Brain microvascular endothelial cell (primary cell): Measurements from ENCODE around the gene SLC29A3.

Experiments used
- DNase-seq: peaks from one replicate; pipeline ENCODE4 v3.0.0-alpha.2; 2020
- H3K27ac ChIP-seq: fragments of 250-450 bp; sonication (Bioruptor Pico); 2 replicates; pipeline ENCODE4 v1.5.1; 2020; ENCODE audit warnings: mild to moderate bottlenecking, moderate library complexity
- H3K27me3 ChIP-seq: fragments of 250-450 bp; sonication (Bioruptor Pico); replicated peaks from 2 replicates; pipeline ENCODE4 v1.5.1; 2020; ENCODE audit warnings: mild to moderate bottlenecking
- H3K36me3 ChIP-seq: fragments of 250-450 bp; sonication (Bioruptor Pico); replicated peaks from 2 replicates; pipeline ENCODE4 v1.5.1; 2020; ENCODE audit warnings: mild to moderate bottlenecking
- H3K4me3 ChIP-seq: 2 replicates; pipeline ENCODE4 v1.5.1; 2011; ENCODE audit warnings: low read depth, mild to moderate bottlenecking, control low read depth, low read length, moderate library complexity
- CTCF ChIP-seq: IDR thresholded peaks from 2 replicates; pipeline ENCODE4 v1.5.1; 2011; ENCODE audit warnings: low read depth, mild to moderate bottlenecking, moderate library complexity, low read length, control low read depth, inconsistent platforms; ENCODE audit errors: missing control alignments
- in situ Hi-C: cut with HindIII; loops from 2 replicates; pipeline ENCODE4 v1.10.0; 2017; ENCODE audit warnings: low sequenced_read_pairs, low pct_ligation_motif_present

The SLC29A3 gene

GRCh38 chr10:71378336-71379117 is 59.5 kb downstream of the SLC29A3 start:
- H3K27me3 ChIP-seq = no peaks in the 10 kb centered on the region
- in situ Hi-C loops = no loop called here
- DNase-seq = no peak
- no peak for TF ChIP-seq CTCF
- no peak overlapping the region for H3K27ac ChIP-seq
- no peaks in the 10 kb centered on the region for H3K36me3 ChIP-seq
- no peak overlapping the region for H3K4me3 ChIP-seq

- in situ Hi-C loops = no loop called here
- H3K36me3 ChIP-seq = no peaks in the 10 kb centered on the region
- no peak overlapping the region for H3K27ac ChIP-seq
- no peak overlapping the region for H3K4me3 ChIP-seq
- no peak for DNase-seq
- H3K27me3 ChIP-seq = no peaks in the 10 kb centered on the region
- TF ChIP-seq CTCF = no peak
Measured at GRCh38 chr10:71379118-71379766, 60.2 kb downstream of the SLC29A3 start.

GRCh38 chr10:71380841-71381240 is 61.8 kb downstream of the SLC29A3 start:
- no peak for DNase-seq
- Histone ChIP-seq H3K36me3 (no peaks in the 10 kb centered on the region), H3K27me3 (no peaks in the 10 kb centered on the region), H3K4me3 (no peak overlapping the region), H3K27ac (no peak overlapping the region)
- no peak for TF ChIP-seq CTCF
- in situ Hi-C loops = no loop called here

- in situ Hi-C loops = no loop called here
- Histone ChIP-seq H3K36me3 (no peaks in the 10 kb centered on the region), H3K27ac (no peak overlapping the region), H3K4me3 (no peak overlapping the region), H3K27me3 (no peaks in the 10 kb centered on the region)
- TF ChIP-seq CTCF = no peak
- no peak for DNase-seq
Measured at GRCh38 chr10:71381611-71382010, 62.6 kb downstream of the SLC29A3 start.

- no peak for TF ChIP-seq CTCF
- Histone ChIP-seq H3K4me3 (no peak overlapping the region), H3K27ac (no peak overlapping the region), H3K27me3 (no peaks in the 10 kb centered on the region), H3K36me3 (no peaks in the 10 kb centered on the region)
- no peak for DNase-seq
- in situ Hi-C loops = no loop called here
Measured at GRCh38 chr10:71382028-71382427, 63.0 kb downstream of the SLC29A3 start.

GRCh38 chr10:71382757-71383156 is 63.7 kb downstream of the SLC29A3 start:
- in situ Hi-C loops = no loop called here
- no peak for TF ChIP-seq CTCF
- no peaks in the 10 kb centered on the region for H3K36me3 ChIP-seq
- no peak for DNase-seq
- no peak overlapping the region for H3K4me3 ChIP-seq
- no peak overlapping the region for H3K27ac ChIP-seq
- no peaks in the 10 kb centered on the region for H3K27me3 ChIP-seq
